Erythroblast (primary cell): ENCODE measurements around the gene MCF2L.

Experiments used
- GATA1 ChIP-seq: IDR thresholded peaks from 2 replicates; pipeline ENCODE4 v1.6.1; 2011; ENCODE audit warnings: low read depth, mild to moderate bottlenecking, control low read depth, low read length, moderate library complexity
- POLR2A ChIP-seq: IDR thresholded peaks from 2 replicates; pipeline ENCODE4 v1.6.1; 2011; ENCODE audit warnings: mild to moderate bottlenecking, low read length

- TF ChIP-seq POLR2A (no peak), GATA1 (no peak)
These were observed 10.7 kb upstream of the MCF2L start for GRCh38 chr13:112958127-112958989.
